ENCODE results near the gene GGT1.
"Not testable (repeated sequence)": the region's sequence is repeated elsewhere in the genome, so short reads cannot be mapped to it uniquely, and the experiment has no call there.

The GGT1 gene

GRCh38 chr22:24588757-24589481, 14.1 kb upstream of the GGT1 start:
- TF ChIP-seq CTCF (IDR thresholded peaks at IDR 0.05; ENCODE audit: insufficient read depth, low read depth, low read length, missing control alignments) = no peak
- no peak for DNase-seq (ENCODE audit: low read depth)
- H3K4me3 ChIP-seq (ENCODE audit: low read length) = no peak overlapping the region

- TF ChIP-seq CTCF (IDR thresholded peaks at IDR 0.05; ENCODE audit: insufficient read depth, low read depth, low read length, missing control alignments) = no peak
- DNase-seq (ENCODE audit: low read depth) = no peak
- H3K4me3 ChIP-seq (ENCODE audit: low read length) = no peak overlapping the region
Measured at GRCh38 chr22:24589518-24590030, 13.4 kb upstream of the GGT1 start.

GRCh38 chr22:24590596-24591173, 12.3 kb upstream of the GGT1 start:
- no peak for DNase-seq (ENCODE audit: low read depth)
- no peak for TF ChIP-seq CTCF (IDR thresholded peaks at IDR 0.05; ENCODE audit: insufficient read depth, low read depth, low read length, missing control alignments)
- no peak overlapping the region for H3K4me3 ChIP-seq (ENCODE audit: low read length)

GRCh38 chr22:24591286-24591830, 11.6 kb upstream of the GGT1 start:
- H3K4me3 ChIP-seq (ENCODE audit: low read length) = no peak overlapping the region
- no peak for TF ChIP-seq CTCF (IDR thresholded peaks at IDR 0.05; ENCODE audit: insufficient read depth, low read depth, low read length, missing control alignments)
- no peak for DNase-seq (ENCODE audit: low read depth)

- peak overlapping the region; percentile 48 for H3K4me3 ChIP-seq (ENCODE audit: low read length)
- no peak for TF ChIP-seq CTCF (IDR thresholded peaks at IDR 0.05; ENCODE audit: insufficient read depth, low read depth, low read length, missing control alignments)
Measured at GRCh38 chr22:24592058-24592850, 10.7 kb upstream of the GGT1 start.

GRCh38 chr22:24592851-24593558, 10.0 kb upstream of the GGT1 start, which contains the start of gene LRRC75B:
TSS of gene LRRC75B (minus strand) at chr22:24593073. CDS start at chr22:24593039, 34 bp downstream.
- TF ChIP-seq CTCF (IDR thresholded peaks at IDR 0.05; ENCODE audit: insufficient read depth, low read depth, low read length, missing control alignments) = no peak
- DNase-seq (ENCODE audit: low read depth) = peak; percentile 74
- H3K4me3 ChIP-seq (ENCODE audit: low read length) = peak within 1 kb of the TSS; percentile 48

More at GRCh38 chr22:24592058-24592850, 10.7 kb upstream of the GGT1 start:
- no peak for DNase-seq (ENCODE audit: low read depth)

GRCh38 chr22:24593559-24593835, 9.5 kb upstream of the GGT1 start:
- DNase-seq (ENCODE audit: low read depth); H3K4me3 ChIP-seq (ENCODE audit: low read length): not testable (repeated sequence)

Data from epithelial cell of esophagus (primary cell).